H9 (cell line): ENCODE results near the gene TIMM50. TPM values are rescaled to one million over a fixed set of nuclear protein-coding genes. Genes with fewer than 3 reads are reported as not detected.

Experiments used
- DNase-seq: peaks from one replicate; pipeline ENCODE4 v3.0.0-alpha.2; 2017
- H2AFZ ChIP-seq: one replicate; pipeline ENCODE4 v1.6.1; 2013; ENCODE audit warnings: mild to moderate bottlenecking, low read length, control low read depth, moderate library complexity
- H2AK5ac ChIP-seq: 2 replicates; pipeline ENCODE4 v1.6.1; 2013; ENCODE audit warnings: low read length, control low read depth, mixed read lengths; ENCODE audit not compliant: insufficient read length
- H2BK120ac ChIP-seq: one replicate; pipeline ENCODE4 v1.6.1; 2013; ENCODE audit warnings: low read depth, mild to moderate bottlenecking, low read length, control low read depth, inconsistent platforms; ENCODE audit not compliant: poor library complexity, severe bottlenecking
- H2BK12ac ChIP-seq: 2 replicates; pipeline ENCODE4 v1.6.1; 2013; ENCODE audit warnings: low read length, control low read depth, mixed read lengths, low read depth; ENCODE audit not compliant: insufficient read length
- H2BK15ac ChIP-seq: 2 replicates; pipeline ENCODE4 v1.6.1; 2013; ENCODE audit warnings: low read depth, low read length, control low read depth
- H2BK20ac ChIP-seq: one replicate; pipeline ENCODE4 v1.6.1; 2013; ENCODE audit warnings: low read depth, mild to moderate bottlenecking, low read length, control low read depth, inconsistent platforms; ENCODE audit not compliant: poor library complexity, severe bottlenecking
- H2BK5ac ChIP-seq: 2 replicates; pipeline ENCODE4 v1.6.1; 2013; ENCODE audit warnings: low read length, control low read depth, mixed read lengths; ENCODE audit not compliant: insufficient read length
- H3K14ac ChIP-seq: 2 replicates; pipeline ENCODE4 v1.6.1; 2013; ENCODE audit warnings: low read length, control low read depth; ENCODE audit not compliant: insufficient read depth
- H3K18ac ChIP-seq: 2 replicates; pipeline ENCODE4 v1.6.1; 2013; ENCODE audit warnings: low read depth, mild to moderate bottlenecking, mixed read lengths, low read length, control low read depth; ENCODE audit not compliant: insufficient read length
- H3K23ac ChIP-seq: 2 replicates; pipeline ENCODE4 v1.6.1; 2013; ENCODE audit warnings: low read length, control low read depth, mixed read lengths, low read depth; ENCODE audit not compliant: insufficient read length
- H3K23me2 ChIP-seq: 2 replicates; pipeline ENCODE4 v1.6.1; 2013; ENCODE audit warnings: low read depth, mild to moderate bottlenecking, mixed read lengths, low read length, control low read depth; ENCODE audit not compliant: insufficient read length, poor library complexity, severe bottlenecking
- H3K27ac ChIP-seq: 2 replicates; pipeline ENCODE4 v1.5.1; 2013; ENCODE audit warnings: low read length, control low read depth, mixed read lengths, low read depth; ENCODE audit not compliant: insufficient read length
- H3K27me3 ChIP-seq: 2 replicates; pipeline ENCODE4 v1.6.1; 2013; ENCODE audit warnings: low read length, control low read depth, inconsistent platforms; ENCODE audit not compliant: insufficient read depth
- H3K4ac ChIP-seq: 2 replicates; pipeline ENCODE4 v1.6.1; 2013; ENCODE audit warnings: low read depth, mild to moderate bottlenecking, control low read depth, inconsistent platforms, low read length, moderate library complexity
- H3K4me1 ChIP-seq: 2 replicates; pipeline ENCODE4 v1.6.1; 2013; ENCODE audit warnings: low read length, control low read depth, inconsistent platforms; ENCODE audit not compliant: insufficient read depth
- H3K4me2 ChIP-seq: 2 replicates; pipeline ENCODE4 v1.6.1; 2013; ENCODE audit warnings: low read length, control low read depth, mixed read lengths; ENCODE audit not compliant: insufficient read length, insufficient read depth
- H3K56ac ChIP-seq: 2 replicates; pipeline ENCODE4 v1.6.1; 2013; ENCODE audit warnings: low read depth, mild to moderate bottlenecking, mixed read lengths, low read length, control low read depth; ENCODE audit not compliant: insufficient read length
- H3K79me1 ChIP-seq: 2 replicates; pipeline ENCODE4 v1.6.1; 2013; ENCODE audit warnings: low read depth, mild to moderate bottlenecking, moderate library complexity, low read length, control low read depth, inconsistent platforms; ENCODE audit not compliant: insufficient read depth, poor library complexity, severe bottlenecking
- H3K79me2 ChIP-seq: 2 replicates; pipeline ENCODE4 v1.6.1; 2013; ENCODE audit warnings: low read length, control low read depth, inconsistent platforms; ENCODE audit not compliant: insufficient read depth
- H3K9ac ChIP-seq: 2 replicates; pipeline ENCODE4 v1.6.1; 2013; ENCODE audit warnings: low read length, control low read depth, mixed read lengths; ENCODE audit not compliant: insufficient read length; ENCODE audit errors: extremely low read depth
- H3K9me3 ChIP-seq: one replicate; pipeline ENCODE4 v1.6.1; 2013; ENCODE audit warnings: low read depth, low read length, inconsistent platforms; ENCODE audit not compliant: control insufficient read depth
- H3T11ph ChIP-seq: one replicate; pipeline ENCODE4 v1.6.1; 2013; ENCODE audit warnings: mild to moderate bottlenecking, low read length, control low read depth, inconsistent platforms
- H4K20me1 ChIP-seq: one replicate; pipeline ENCODE4 v1.6.1; 2013; ENCODE audit not compliant: control insufficient read depth, insufficient read length, insufficient read depth
- H4K5ac ChIP-seq: 2 replicates; pipeline ENCODE4 v1.6.1; 2013; ENCODE audit warnings: low read depth, mild to moderate bottlenecking, mixed read lengths, low read length, control low read depth; ENCODE audit not compliant: insufficient read length
- H4K8ac ChIP-seq: replicated peaks from 2 replicates; pipeline ENCODE4 v1.6.1; 2013; ENCODE audit warnings: low read length, control low read depth, mixed read lengths, low read depth; ENCODE audit not compliant: insufficient read length
- H4K91ac ChIP-seq: 2 replicates; pipeline ENCODE4 v1.6.1; 2013; ENCODE audit warnings: low read depth, mild to moderate bottlenecking, moderate library complexity, mixed read lengths, low read length, control low read depth; ENCODE audit not compliant: insufficient read length
- H3K27ac Mint-ChIP-seq, 3 experiments: 2 replicates in 2 of 3; 3 replicates in 1 of 3; pipeline ENCODE4 v1.8.0; 2020 to 2021; ENCODE audit warnings: mixed read lengths in 3 of 3, mild to moderate bottlenecking in 1 of 3, moderate library complexity in 1 of 3
- H3K27me3 Mint-ChIP-seq: 2 replicates; pipeline ENCODE4 v1.8.0; 2021; ENCODE audit warnings: low read depth, mild to moderate bottlenecking, moderate library complexity, mixed read lengths
- H3K36me3 Mint-ChIP-seq, 3 experiments: 2 replicates in 2 of 3; 3 replicates in 1 of 3; pipeline ENCODE4 v1.8.0; 2020 to 2021; ENCODE audit warnings: low read depth in 3 of 3, mixed read lengths in 3 of 3; ENCODE audit not compliant: insufficient read depth in 1 of 3
- H3K4me1 Mint-ChIP-seq, 2 experiments: 2 replicates each; pipeline ENCODE4 v1.8.0; 2020; ENCODE audit warnings: mixed read lengths in 2 of 2
- H3K4me3 Mint-ChIP-seq, 2 experiments: 2 replicates in 1 of 2; 3 replicates in 1 of 2; pipeline ENCODE4 v1.8.0; 2020 to 2021; ENCODE audit warnings: mild to moderate bottlenecking in 2 of 2, mixed read lengths in 2 of 2, moderate library complexity in 1 of 2
- H3K9me3 Mint-ChIP-seq, 2 experiments: 2 replicates in 1 of 2; 3 replicates in 1 of 2; pipeline ENCODE4 v1.8.0; 2020; ENCODE audit warnings: mild to moderate bottlenecking in 2 of 2, mixed read lengths in 2 of 2, moderate library complexity in 1 of 2
- WGBS: extraction: QIAGEN DNeasy Blood & Tissue Kit; methylation state at CpG from one replicate; pipeline ENCODE4 v1.1.7; 2013; ENCODE audit warnings: missing lambda C conversion rate, low lambda C conversion rate, mixed read lengths; ENCODE audit not compliant: insufficient read length; ENCODE audit errors: extremely low coverage; 5-methylcytosine and 5-hydroxymethylcytosine counted together
- total RNA-seq: library from RNA; stranded (reverse); gene quantifications from 2 replicates; pipeline ENCODE4 v1.2.1, GENCODE V29; 2021
- TF ChIP-seq, protein P1 (sequence below): fragments of 200-600 bp; sonication (generic); conservative IDR thresholded peaks from 3 replicates; pipeline ENCODE4 v1.8.0; 2021; ENCODE audit warnings: antibody characterized with exemption, mild to moderate bottlenecking

TIMM50 gene
- total RNA-seq, 1 experiment from 2014 or later: 128 TPM

DNA sequence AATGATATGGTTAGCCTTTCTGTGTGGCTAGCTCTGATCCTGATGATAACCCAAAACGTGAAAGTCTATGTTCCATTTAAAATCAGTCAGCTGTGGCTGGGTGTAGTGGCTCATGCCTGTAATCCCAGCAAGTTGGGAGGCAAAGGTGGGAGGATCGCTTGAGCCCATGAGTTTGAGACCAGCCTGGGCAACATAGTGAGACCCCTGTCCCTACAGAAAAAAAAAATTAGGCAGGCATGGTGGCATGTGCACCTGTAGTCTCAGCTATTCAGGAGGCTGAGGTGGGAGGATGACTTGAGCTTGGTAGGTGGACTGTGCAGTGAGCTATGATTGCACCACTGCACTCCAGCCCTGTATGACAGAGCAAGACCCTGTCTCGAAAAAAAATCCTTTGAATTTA, 53.2 kb downstream of the TIMM50 start:
- Histone ChIP-seq H3K23me2 (peaks cover 5% of the 10 kb centered on the region), H3K23ac (no peak overlapping the region), H3K27ac (no peak overlapping the region), H3K4me2 (no peak overlapping the region), H3T11ph (no peak overlapping the region), H2AFZ (no peak overlapping the region), H2BK12ac (no peak overlapping the region), H3K27me3 (no peaks in the 10 kb centered on the region; the same call in 1 of the 2 replicates), H3K18ac (no peak overlapping the region), H3K4me1 (no peaks in the 10 kb centered on the region; the same call in 1 of the 2 replicates), H3K56ac (no peak overlapping the region), H3K9me3 (no peaks in the 10 kb centered on the region), H3K9ac (no peak overlapping the region), H2BK20ac (no peak overlapping the region), H2BK5ac (no peak overlapping the region), H4K8ac (no peak overlapping the region), H4K91ac (no peak overlapping the region), H3K79me2 (peaks cover 1% of the 10 kb centered on the region; the same call in 1 of the 2 replicates), H3K14ac (no peak overlapping the region), H4K20me1 (no peaks in the 10 kb centered on the region), H3K79me1 (no peaks in the 10 kb centered on the region), H2AK5ac (no peak overlapping the region), H4K5ac (no peak overlapping the region), H3K4ac (no peak overlapping the region), H2BK15ac (no peak overlapping the region), H2BK120ac (no peak overlapping the region)
- H3K4me3 Mint-ChIP-seq: no peak overlapping the region
- no peak overlapping the region for H3K27ac Mint-ChIP-seq
- peaks cover 0 to 3% of the 10 kb centered on the region in 2 experiments; a peak in 2 of 5 replicates for H3K9me3 Mint-ChIP-seq
- peaks cover 6% of the 10 kb centered on the region for H3K27me3 Mint-ChIP-seq
- WGBS: no CpG with 5 or more reads among the region's 3 CpGs
- H3K4me1 Mint-ChIP-seq: peaks cover 12% of the 10 kb centered on the region in 2 experiments
- no peak for DNase-seq
- TF ChIP-seq, protein P1, sequence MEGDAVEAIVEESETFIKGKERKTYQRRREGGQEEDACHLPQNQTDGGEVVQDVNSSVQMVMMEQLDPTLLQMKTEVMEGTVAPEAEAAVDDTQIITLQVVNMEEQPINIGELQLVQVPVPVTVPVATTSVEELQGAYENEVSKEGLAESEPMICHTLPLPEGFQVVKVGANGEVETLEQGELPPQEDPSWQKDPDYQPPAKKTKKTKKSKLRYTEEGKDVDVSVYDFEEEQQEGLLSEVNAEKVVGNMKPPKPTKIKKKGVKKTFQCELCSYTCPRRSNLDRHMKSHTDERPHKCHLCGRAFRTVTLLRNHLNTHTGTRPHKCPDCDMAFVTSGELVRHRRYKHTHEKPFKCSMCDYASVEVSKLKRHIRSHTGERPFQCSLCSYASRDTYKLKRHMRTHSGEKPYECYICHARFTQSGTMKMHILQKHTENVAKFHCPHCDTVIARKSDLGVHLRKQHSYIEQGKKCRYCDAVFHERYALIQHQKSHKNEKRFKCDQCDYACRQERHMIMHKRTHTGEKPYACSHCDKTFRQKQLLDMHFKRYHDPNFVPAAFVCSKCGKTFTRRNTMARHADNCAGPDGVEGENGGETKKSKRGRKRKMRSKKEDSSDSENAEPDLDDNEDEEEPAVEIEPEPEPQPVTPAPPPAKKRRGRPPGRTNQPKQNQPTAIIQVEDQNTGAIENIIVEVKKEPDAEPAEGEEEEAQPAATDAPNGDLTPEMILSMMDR: no peak
- H3K36me3 Mint-ChIP-seq: peaks cover 0 to 6% (median 0%) of the 10 kb centered on the region in 3 experiments; a peak in 5 of 7 replicates
